ENCODE measurements around the gene PSME3IP1.
A peak's percentile ranks its signal among the peaks of the same experiment; 100 is the strongest.

PSME3IP1 gene

DNA sequence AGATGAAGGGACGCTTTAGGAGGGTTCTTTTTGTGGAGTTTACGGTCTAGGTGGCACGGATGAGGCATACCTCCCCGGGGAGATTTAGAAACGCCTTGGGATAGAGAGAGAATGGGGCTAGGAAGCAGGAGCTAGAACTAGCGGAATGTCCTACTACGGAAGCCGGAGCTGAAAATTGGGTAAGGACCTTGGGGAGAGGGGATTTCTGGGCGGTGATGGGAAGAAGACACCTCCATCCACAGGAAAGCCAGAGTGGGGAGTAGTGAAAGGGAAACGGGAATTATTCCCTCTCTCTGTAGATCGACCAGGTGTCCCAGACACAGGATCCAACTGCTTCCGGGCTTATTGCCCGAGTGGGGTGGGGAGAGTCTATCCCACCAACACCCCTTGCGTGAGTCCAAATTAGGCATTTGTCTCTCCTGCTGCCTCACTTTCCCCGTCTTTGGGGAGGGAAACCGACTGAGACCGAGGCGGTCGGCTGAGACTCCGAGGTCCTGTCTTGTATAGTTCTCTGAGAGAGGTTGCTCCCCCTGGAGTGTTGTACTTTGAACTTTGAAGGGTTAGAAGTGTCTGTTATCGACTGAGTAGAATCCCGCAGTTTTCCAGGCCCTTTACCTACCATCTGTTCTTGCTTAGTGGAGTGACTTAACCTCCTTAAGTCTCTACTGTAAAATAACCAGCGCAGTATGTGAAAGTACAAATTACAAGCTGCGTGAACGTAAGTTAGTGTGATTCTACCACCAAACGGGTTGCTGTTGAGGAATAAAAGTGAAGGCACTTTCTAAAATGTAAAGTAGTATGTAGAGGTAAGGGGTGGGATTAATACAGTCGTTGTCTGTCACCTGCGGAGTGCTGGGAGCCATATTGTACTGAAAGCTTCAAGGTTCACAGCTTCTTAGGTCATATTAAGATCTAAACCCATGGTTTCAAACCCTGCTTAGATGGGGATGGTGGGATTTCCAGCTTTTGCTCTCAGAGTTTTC, 1.3 kb upstream of the PSME3IP1 start:
- in situ Hi-C loops (cut with HindIII; ENCODE audit: low pct_ligation_motif_present, low sequenced_read_pairs) = no loop called here
- Histone ChIP-seq H3K27ac (peak overlapping the region; percentile 87), H3K36me3 (replicated peaks) (no peaks in the 10 kb centered on the region), H3K27me3 (replicated peaks) (no peaks in the 10 kb centered on the region), H3K4me3 (ENCODE audit: low read depth, low read length) (peak overlapping the region; percentile 90)
- peak; percentile 6 for DNase-seq
- TF ChIP-seq, protein P1, sequence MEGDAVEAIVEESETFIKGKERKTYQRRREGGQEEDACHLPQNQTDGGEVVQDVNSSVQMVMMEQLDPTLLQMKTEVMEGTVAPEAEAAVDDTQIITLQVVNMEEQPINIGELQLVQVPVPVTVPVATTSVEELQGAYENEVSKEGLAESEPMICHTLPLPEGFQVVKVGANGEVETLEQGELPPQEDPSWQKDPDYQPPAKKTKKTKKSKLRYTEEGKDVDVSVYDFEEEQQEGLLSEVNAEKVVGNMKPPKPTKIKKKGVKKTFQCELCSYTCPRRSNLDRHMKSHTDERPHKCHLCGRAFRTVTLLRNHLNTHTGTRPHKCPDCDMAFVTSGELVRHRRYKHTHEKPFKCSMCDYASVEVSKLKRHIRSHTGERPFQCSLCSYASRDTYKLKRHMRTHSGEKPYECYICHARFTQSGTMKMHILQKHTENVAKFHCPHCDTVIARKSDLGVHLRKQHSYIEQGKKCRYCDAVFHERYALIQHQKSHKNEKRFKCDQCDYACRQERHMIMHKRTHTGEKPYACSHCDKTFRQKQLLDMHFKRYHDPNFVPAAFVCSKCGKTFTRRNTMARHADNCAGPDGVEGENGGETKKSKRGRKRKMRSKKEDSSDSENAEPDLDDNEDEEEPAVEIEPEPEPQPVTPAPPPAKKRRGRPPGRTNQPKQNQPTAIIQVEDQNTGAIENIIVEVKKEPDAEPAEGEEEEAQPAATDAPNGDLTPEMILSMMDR (IDR thresholded peaks at IDR 0.05; ENCODE audit: low read depth, low read length, missing control alignments) = no peak

DNA sequence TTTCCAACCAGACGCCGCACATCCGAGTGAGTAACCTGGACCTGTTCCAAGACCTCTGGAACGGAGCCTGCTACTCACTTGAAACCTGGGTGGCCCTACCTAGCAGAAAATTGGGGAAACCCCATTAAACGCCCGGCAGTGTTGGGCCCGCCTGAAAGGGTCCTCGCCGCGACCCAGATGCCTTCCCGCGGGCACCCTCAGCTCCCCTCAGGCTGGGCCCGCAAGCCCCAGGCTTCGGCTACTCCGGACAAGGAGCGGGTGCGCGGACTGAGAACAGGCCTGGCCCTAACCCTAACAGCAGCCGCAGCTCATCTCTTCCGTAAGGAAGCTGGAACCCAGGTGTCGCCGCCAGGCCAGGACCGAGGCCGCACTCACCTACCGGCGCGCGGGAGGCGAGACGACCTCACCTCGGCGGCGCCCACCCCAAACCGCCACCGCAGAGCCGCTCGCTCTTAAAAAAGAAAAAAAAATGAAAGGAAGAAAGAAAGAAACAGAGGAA, 344 bp downstream of the PSME3IP1 start:
- Histone ChIP-seq H3K27me3 (replicated peaks) (no peaks in the 10 kb centered on the region), H3K27ac (peak overlapping the region; percentile 80), H3K36me3 (replicated peaks) (no peaks in the 10 kb centered on the region), H3K4me3 (ENCODE audit: low read depth, low read length) (peak overlapping the region; percentile 89)
- DNase-seq = peak; percentile 47
- in situ Hi-C loops (cut with HindIII; ENCODE audit: low pct_ligation_motif_present, low sequenced_read_pairs) = no loop called here
- TF ChIP-seq, protein P1 (IDR thresholded peaks at IDR 0.05; ENCODE audit: low read depth, low read length, missing control alignments) = no peak

DNA sequence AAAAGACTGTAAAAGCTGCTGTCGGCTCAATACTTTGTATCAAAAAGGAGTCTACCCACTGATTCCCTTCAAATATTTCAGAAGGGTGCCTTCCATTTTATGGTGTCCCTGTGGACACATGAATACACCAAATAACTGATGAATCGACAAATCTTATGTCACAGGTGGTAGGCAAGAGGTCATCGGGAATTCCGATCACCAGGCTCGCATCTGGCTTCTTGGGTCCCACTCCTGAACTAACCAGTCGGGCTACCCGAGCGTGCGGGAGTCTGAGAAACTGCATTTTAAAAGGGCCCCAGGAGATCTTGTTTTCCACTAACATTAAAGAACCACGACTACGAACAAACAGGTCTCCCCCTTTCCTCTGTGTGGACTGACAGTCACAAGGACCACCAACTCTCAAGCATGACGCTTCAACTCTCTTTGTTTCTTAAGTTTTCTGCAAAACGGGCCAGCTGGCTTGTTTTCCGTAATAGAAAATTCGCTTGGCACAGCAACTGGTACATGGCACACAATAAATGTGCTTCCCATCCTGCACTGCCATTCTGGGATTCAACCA, 873 bp downstream of the PSME3IP1 start:
- in situ Hi-C loops (cut with HindIII; ENCODE audit: low pct_ligation_motif_present, low sequenced_read_pairs) = no loop called here
- no peak for DNase-seq
- H3K36me3 ChIP-seq (replicated peaks) = no peaks in the 10 kb centered on the region
- H3K4me3 ChIP-seq (ENCODE audit: low read depth, low read length) = peak overlapping the region; percentile 89
- H3K27ac ChIP-seq = peak overlapping the region; percentile 80
- TF ChIP-seq, protein P1 (IDR thresholded peaks at IDR 0.05; ENCODE audit: low read depth, low read length, missing control alignments) = no peak
- H3K27me3 ChIP-seq (replicated peaks) = no peaks in the 10 kb centered on the region

DNA sequence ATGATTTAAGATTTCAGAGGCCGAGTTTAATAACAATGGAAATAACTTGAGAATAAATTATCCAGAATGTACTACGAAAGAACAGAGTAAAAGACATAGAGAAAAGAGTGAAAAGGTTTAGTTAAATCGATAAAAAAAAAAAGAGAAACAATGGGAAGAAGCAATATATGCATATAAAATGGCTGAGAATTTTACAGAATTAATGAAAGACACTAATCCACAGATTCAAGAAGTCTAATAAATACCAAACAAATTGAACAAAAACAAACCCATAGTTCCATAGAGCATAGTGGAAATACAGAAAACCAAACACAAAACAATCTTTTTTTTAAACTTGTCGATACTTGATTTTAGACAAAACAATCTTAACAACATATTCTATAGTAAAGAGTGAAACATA, 1.7 kb downstream of the PSME3IP1 start:
- no peak for DNase-seq
- H3K4me3 ChIP-seq (ENCODE audit: low read depth, low read length) = no peak overlapping the region
- no peaks in the 10 kb centered on the region for H3K27me3 ChIP-seq (replicated peaks)
- TF ChIP-seq, protein P1 (IDR thresholded peaks at IDR 0.05; ENCODE audit: low read depth, low read length, missing control alignments) = no peak
- in situ Hi-C loops (cut with HindIII; ENCODE audit: low pct_ligation_motif_present, low sequenced_read_pairs) = no loop called here
- H3K27ac ChIP-seq = no peak overlapping the region
- H3K36me3 ChIP-seq (replicated peaks) = no peaks in the 10 kb centered on the region

DNA sequence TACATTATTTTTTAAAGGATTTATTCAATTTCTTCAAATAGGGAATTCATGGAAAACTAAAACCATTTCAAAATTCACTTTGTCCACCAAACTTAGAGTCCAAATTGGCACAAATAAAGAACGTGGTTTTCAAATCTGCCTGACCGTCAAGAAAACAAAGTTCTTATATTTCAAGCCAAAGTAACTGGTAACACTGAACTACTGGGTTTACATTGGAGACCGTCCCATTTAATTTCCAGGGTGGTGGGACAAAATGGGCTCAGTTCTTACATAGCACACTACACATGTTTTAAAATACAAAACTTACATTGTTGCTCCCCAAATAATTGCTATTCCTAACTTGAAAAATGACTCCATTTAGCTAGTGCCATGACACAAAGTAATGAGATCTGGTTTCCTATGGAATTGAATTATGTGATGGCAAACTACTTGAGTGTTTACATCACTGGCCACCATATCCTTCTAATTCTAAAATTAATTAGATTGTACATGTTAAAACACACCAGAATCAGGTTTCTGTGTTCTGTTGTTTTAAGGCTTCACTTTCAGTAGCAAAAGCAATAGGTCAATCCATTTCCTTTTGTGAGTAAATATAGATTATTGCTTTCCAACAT, 6.5 kb downstream of the PSME3IP1 start:
- Histone ChIP-seq H3K4me3 (ENCODE audit: low read depth, low read length) (no peak overlapping the region), H3K27ac (no peak overlapping the region), H3K27me3 (replicated peaks) (no peaks in the 10 kb centered on the region), H3K36me3 (replicated peaks) (no peaks in the 10 kb centered on the region)
- TF ChIP-seq, protein P1 (IDR thresholded peaks at IDR 0.05; ENCODE audit: low read depth, low read length, missing control alignments) = no peak
- in situ Hi-C loops (cut with HindIII; ENCODE audit: low pct_ligation_motif_present, low sequenced_read_pairs) = no loop called here
- DNase-seq = no peak

All from brain microvascular endothelial cell (primary cell).